GM18867 (cell line): ENCODE results near the gene FAM168A.

ENCODE experiments used
- ATAC-seq: cut with Tn5 transposase; IDR thresholded peaks from one replicate; pipeline ENCODE4 v1.9.1; 2021; ENCODE audit warnings: mild to moderate bottlenecking, moderate library complexity; ENCODE audit not compliant: unreplicated experiment

The FAM168A gene

GRCh38 chr11:73404506-73405145 lies 193.3 kb downstream of the FAM168A start:
- no peak for ATAC-seq

- no peak for ATAC-seq
These were observed 193.9 kb downstream of the FAM168A start for GRCh38 chr11:73404048-73404447.

GRCh38 chr11:73403541-73403940 lies 194.4 kb downstream of the FAM168A start:
- ATAC-seq = no peak

GRCh38 chr11:73402834-73403185 lies 195.1 kb downstream of the FAM168A start:
- ATAC-seq = no peak

GRCh38 chr11:73401924-73402833 lies 195.7 kb downstream of the FAM168A start:
- ATAC-seq = no peak

GRCh38 chr11:73401217-73401923 lies 196.5 kb downstream of the FAM168A start:
- ATAC-seq = no peak

- ATAC-seq = no peak
These were observed 197.6 kb downstream of the FAM168A start for GRCh38 chr11:73400293-73400692.

- no peak for ATAC-seq
These were observed 198.3 kb downstream of the FAM168A start for GRCh38 chr11:73399636-73400035.

- ATAC-seq = no peak
These were observed 198.7 kb downstream of the FAM168A start for GRCh38 chr11:73399159-73399590.

- no peak for ATAC-seq
These were observed 199.2 kb downstream of the FAM168A start for GRCh38 chr11:73398721-73399120.

GRCh38 chr11:73398132-73398526 lies 199.8 kb downstream of the FAM168A start:
- no peak for ATAC-seq

- ATAC-seq = no peak
These were observed 200.3 kb downstream of the FAM168A start for GRCh38 chr11:73397468-73398131.

GRCh38 chr11:73396985-73397384 lies 200.9 kb downstream of the FAM168A start:
- ATAC-seq = no peak

- no peak for ATAC-seq
These were observed 201.5 kb downstream of the FAM168A start for GRCh38 chr11:73396251-73396930.

GRCh38 chr11:73395297-73396208 lies 202.4 kb downstream of the FAM168A start:
- no peak for ATAC-seq

- ATAC-seq = no peak
These were observed 203.3 kb downstream of the FAM168A start for GRCh38 chr11:73394416-73395296.

GRCh38 chr11:73393479-73394415 lies 204.2 kb downstream of the FAM168A start:
- no peak for ATAC-seq
